ENCODE measurements around the gene SLC6A20.

SLC6A20 gene, protein sequence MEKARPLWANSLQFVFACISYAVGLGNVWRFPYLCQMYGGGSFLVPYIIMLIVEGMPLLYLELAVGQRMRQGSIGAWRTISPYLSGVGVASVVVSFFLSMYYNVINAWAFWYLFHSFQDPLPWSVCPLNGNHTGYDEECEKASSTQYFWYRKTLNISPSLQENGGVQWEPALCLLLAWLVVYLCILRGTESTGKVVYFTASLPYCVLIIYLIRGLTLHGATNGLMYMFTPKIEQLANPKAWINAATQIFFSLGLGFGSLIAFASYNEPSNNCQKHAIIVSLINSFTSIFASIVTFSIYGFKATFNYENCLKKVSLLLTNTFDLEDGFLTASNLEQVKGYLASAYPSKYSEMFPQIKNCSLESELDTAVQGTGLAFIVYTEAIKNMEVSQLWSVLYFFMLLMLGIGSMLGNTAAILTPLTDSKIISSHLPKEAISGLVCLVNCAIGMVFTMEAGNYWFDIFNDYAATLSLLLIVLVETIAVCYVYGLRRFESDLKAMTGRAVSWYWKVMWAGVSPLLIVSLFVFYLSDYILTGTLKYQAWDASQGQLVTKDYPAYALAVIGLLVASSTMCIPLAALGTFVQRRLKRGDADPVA

DNA sequence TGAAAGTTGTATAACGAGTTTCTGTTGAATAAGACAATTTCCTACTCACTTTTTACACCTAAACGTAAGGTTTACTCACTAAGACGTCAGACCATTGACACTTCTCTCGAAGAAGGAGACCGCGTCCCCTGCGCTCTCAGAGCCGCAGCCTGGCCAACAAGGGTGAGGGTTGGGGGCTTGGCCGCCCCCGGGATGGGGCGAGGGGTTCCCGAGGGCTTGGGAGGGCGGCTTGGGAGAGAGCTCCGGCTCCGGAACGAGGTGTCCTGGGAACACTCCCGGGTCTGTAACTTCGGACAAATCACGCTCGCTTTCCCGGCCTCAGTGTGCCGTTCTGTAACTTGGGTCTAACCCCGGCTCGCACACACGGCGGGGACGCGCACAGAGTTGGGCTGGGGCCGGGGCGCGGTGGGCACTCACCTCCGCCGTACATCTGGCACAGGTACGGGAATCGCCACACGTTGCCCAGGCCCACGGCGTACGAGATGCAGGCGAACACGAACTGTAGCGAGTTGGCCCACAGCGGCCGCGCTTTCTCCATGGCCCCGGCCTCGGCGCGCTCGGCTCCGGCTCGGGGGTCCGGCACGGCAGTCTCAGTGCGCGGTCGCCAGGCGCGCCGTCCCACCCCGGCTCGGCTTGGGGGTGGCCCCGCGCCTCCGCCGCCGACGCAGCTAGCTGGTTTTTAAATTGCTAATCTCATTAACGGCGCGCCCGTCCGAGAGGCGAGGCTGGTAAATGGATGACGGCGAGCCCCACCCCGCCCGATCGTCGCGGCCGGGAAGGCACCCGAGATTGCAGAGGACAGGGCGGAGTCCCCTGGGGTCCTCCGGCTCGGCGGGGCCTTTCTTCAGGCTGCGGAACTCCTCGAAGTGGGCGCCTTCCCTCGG is at the start of gene SLC6A20:
Gene SLC6A20 (minus strand): TSS at position 655 of the 884 bp plus-strand sequence. CDS start 117 bp downstream, at position 538.
- peak; percentile 30 for DNase-seq (ENCODE audit: low read depth)
- TF ChIP-seq, protein P1, sequence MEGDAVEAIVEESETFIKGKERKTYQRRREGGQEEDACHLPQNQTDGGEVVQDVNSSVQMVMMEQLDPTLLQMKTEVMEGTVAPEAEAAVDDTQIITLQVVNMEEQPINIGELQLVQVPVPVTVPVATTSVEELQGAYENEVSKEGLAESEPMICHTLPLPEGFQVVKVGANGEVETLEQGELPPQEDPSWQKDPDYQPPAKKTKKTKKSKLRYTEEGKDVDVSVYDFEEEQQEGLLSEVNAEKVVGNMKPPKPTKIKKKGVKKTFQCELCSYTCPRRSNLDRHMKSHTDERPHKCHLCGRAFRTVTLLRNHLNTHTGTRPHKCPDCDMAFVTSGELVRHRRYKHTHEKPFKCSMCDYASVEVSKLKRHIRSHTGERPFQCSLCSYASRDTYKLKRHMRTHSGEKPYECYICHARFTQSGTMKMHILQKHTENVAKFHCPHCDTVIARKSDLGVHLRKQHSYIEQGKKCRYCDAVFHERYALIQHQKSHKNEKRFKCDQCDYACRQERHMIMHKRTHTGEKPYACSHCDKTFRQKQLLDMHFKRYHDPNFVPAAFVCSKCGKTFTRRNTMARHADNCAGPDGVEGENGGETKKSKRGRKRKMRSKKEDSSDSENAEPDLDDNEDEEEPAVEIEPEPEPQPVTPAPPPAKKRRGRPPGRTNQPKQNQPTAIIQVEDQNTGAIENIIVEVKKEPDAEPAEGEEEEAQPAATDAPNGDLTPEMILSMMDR (conservative IDR thresholded peaks at IDR 0.05; ENCODE audit: low read depth, low read length) = no peak
- peak within 1 kb of the TSS; percentile 83 for H3K4me3 ChIP-seq (ENCODE audit: low read length)

DNA sequence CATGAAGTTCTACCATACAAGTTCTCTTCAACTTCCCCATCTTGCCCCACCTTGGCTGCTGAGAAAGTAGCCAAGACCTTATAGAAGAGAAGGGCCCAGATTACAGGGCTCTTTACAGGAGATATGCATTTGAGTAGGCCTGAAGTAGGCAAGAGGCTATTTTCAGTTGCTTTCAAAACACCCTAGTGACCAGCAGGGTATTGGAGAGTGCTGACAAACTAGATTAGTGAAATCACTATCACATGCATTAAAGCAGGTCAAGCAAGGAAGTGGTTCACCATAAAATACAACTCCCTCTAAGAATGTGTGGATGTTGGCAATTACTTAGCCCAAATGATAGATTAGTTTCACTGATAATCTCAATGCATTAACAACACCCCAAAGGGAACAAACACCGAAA is 48.3 kb upstream of the SLC6A20 start:
- DNase-seq (ENCODE audit: low read depth) = peak; percentile 22
- H3K4me3 ChIP-seq (ENCODE audit: low read length) = no peak overlapping the region
- TF ChIP-seq, protein P1 (conservative IDR thresholded peaks at IDR 0.05; ENCODE audit: low read depth, low read length) = no peak

DNA sequence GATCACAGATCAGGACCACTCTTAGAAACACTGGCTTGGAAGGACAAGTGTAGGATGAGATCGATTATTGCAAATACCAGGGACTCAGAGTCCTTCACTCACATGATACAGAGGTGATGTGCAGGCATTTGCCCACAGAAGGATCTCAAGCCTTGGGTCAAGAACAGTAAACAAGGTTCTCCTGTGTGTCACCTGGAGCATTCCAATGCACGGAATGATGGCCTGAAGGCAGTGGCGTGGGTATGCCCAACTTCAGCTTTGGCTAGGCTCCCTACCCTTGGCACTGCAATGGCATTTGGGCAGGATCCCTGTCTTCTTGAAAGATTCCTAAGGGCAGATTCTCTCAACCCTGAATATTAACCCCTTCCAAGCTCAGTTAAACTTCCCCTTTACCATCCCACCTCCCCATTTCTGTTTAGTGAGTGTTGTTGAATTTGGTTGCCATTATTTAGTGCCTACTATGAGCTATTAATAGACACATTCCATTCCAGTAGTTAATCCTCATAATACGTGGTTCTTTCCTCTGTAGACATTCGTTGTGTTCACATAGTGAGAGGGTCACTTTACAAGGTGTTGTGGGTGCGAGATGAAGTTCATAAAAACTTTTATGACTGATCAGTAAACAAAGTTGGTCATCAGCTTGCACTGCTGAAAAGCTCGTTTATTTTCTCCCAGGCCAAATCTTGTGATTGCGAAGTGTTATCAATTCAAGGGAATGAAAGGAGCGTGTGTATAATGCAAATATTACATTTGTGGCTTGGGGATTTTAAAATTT is 46.7 kb upstream of the SLC6A20 start:
- TF ChIP-seq, protein P1 (conservative IDR thresholded peaks at IDR 0.05; ENCODE audit: low read depth, low read length) = no peak
- H3K4me3 ChIP-seq (ENCODE audit: low read length) = no peak overlapping the region
- no peak for DNase-seq (ENCODE audit: low read depth)

DNA sequence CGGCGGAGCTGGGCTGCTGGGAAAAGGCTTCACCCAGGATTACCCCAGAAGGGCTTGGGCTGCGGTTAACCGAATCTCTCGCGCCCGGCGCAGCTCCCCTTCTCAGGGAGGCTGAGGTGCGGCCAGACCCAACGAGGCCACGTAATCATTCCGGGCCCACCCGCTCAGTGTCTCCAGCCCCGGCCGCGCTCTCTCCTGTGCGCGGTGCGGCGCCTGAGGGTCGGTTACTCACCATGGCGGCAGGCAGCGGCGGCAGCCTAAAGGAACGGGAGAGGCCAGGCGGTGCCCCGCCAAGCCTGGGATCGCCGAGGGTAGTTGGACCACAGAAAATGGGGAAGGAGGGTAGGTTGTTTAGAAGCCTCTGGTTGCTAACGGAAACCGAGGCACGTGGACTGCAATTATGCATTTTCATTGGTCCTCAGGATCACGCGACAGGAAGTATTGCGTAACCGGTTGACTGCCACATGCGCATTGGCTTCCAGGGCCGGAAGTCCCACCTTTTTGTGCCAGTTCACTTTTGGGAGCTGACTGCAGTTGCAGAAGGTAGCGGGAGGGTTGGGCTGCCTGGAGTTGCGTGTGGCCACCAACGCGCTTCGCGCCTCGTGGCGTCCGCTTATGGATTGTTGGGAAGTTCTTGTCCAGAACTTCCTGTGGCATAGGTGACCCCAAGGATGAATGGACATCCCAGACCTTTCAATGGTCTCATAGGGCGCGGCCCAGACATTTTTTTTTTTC is 45.6 kb upstream of the SLC6A20 start, which contains the start of gene LZTFL1:
Gene LZTFL1 (minus strand): TSS at position 363 of the 735 bp plus-strand sequence. CDS start 128 bp downstream, at position 235.
- peak; percentile 90 for DNase-seq (ENCODE audit: low read depth)
- TF ChIP-seq, protein P1 (conservative IDR thresholded peaks at IDR 0.05; ENCODE audit: low read depth, low read length) = no peak
- H3K4me3 ChIP-seq (ENCODE audit: low read length) = peak within 1 kb of the TSS; percentile 89

DNA sequence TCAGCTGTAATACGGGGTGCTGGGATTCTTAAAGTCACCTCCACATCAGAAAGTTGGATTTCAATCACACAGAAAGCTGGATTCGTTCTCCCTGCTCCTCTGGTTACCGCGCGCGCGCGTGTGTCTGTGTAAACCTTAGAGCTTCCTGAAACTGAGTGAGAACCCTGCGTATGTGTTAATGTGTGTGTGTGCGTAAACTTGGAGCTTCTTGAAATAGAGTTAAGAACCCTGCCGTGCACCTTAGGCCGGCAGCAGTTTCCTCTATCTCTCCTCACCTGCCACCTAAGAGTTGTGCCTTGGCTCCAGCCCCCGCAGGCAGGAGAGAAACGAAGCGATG is 45.1 kb upstream of the SLC6A20 start:
- DNase-seq (ENCODE audit: low read depth) = no peak
- peak overlapping the region; percentile 89 for H3K4me3 ChIP-seq (ENCODE audit: low read length)
- TF ChIP-seq, protein P1 (conservative IDR thresholded peaks at IDR 0.05; ENCODE audit: low read depth, low read length) = no peak

DNA sequence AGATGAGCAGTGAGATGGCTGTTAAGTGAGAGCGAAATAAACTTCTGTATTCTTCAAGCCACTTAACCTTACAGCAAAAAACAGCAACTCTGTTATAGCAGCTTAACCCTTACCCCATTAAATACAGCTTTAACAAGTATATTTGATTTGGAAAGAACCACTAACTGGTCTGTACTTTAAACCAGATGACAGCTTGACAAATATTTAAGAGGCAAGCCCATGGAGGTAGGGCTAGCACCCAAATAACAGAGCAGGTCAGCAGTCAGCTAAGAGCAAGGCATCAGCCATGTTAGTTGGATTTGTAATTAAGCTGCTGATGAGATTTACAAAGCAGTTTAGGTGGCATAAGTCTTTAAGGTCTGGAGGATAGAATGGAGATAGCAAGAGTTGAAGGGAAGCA is 42.1 kb upstream of the SLC6A20 start:
- DNase-seq (ENCODE audit: low read depth) = no peak
- H3K4me3 ChIP-seq (ENCODE audit: low read length) = no peak overlapping the region
- TF ChIP-seq, protein P1 (conservative IDR thresholded peaks at IDR 0.05; ENCODE audit: low read depth, low read length) = no peak
